DMS114 treated with DMSO at 0.1 percent for 48 hours (cell line): ENCODE results near the gene SSBP2.
"Not testable (repeated sequence)": the region's sequence is repeated elsewhere in the genome, so short reads cannot be mapped to it uniquely, and the experiment has no call there.

ENCODE experiments used
- DNase-seq: peaks from one replicate; lab custom pipeline; 2025; ENCODE audit not compliant: unreplicated experiment; lab: John Stamatoyannopoulos, UW

The SSBP2 gene

DNA sequence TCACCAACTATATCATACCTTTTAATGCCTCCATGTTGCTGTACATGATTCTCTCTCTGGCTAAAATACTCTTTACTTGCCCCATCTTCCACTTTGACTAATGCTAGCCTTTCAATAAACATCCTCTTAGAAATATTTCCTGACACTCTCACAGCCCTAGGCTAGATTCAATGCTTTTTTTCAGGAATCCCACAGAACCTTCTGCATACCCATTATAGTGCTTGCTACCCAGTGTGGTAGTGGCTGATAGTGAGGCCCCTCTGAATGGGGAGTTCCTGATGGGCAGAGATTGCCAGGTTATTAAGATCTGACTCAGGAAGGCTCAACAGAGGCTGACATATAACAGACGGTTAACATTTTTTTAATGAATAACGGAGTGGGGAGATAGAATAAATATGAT is 11.6 kb downstream of the SSBP2 start:
- DNase-seq, result no peak

DNA sequence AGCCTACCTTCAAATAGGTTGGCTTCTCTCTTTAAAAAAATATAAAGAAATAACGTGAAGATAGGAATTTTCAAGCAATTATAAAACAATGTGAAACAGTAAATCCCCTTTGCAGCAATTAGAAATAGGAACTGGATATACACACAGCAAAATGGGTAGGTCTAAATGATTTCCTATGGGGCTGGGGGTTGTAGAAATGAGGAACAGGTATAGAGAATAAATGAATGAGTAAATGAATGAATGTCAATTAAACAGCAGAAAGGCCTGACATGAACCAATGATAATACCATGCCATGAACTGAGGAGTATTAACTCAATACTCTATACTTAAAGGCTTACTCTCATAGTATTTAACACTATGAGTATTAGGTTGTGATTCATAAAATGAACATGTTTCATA is 21.6 kb downstream of the SSBP2 start:
- no peak for DNase-seq

DNA sequence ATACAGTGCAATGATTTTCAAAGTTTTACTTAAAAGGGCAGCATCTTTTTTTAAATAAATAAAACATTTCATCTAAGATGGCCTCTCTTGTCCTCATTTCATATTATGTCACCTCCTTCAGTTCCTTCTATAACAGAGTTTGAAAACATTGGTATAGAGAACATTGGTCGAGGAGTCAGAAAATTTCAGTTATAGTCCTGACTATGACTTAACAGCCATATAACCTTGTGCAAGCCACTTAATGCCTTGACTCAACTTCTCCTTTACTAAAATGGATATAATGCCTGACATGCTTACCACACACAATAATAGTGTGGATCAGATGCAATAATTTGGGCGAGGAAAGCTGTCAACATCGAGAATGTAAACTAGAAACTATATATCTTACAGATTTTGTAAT is 22.6 kb downstream of the SSBP2 start:
- DNase-seq, result no peak

DNA sequence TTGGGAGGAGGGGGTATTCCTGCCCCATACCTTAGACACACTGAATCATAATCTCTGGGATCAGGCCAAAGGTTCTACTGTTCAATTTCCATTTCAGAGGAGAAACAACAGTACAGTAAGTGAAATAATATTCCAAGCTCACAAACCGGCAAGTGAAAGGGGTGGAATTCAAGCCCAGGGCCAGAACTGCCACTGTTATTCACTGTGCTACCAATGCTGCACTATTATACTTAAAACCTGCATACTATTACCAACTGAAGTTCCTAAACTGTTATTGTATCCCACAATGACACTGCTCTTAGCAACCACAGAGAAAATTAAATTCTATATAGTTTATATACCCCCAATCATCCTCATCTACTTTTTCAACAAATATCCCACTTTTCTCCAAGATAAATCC is 24.6 kb downstream of the SSBP2 start:
- no peak for DNase-seq

DNA sequence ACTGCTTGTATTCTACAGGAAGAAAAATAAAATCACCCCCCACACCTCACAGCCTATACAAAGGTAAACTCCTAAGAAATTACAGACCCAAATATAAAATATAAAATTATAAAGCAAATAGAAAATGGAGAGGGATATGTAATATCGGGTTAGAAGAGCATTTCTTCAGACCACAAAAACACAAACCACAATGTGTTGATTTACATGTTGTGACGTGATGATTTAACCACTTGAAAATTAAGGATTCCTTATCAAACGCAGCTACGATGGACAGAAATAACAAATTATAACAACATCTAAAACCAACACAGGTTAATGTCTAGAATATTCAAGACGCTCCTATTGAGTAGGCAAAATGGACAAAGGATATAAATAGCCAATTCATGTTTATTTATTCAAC is 26.3 kb downstream of the SSBP2 start:
- DNase-seq, result no peak

DNA sequence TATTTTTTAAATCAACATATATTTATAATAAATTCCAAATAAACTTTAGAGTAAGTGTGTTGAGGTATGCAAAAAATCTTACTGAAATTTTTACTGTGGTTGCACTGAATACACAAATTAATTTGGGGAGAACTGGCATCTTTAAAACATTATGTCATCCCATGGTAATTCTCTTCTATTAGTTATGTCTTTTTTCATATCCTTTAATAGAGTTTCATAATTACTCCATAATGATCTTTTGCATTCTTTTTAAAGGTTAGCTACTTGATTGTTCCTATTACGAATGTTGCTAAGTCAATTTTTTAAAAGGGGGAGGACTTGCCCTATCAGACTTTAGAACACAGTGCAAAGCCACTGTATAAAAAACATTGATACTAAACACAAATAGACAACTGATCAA is 26.8 kb downstream of the SSBP2 start:
- no peak for DNase-seq

DNA sequence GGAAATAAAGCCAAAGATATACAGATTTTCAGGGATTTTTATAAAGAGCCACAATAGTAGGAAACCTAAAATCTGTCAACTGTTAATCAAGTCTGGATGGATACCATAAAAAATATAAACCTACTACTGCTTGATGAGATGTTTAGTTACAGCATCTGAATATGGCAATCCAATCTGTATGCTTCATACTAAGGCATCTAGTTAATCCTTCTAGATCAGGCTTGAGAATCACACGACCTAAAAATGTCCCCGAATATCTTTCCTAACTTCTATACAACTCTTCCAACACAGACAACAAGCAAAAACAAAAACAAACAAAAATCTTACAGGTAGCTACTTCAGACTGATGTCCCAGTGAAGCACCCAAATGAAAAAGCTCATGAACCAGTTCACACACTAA is 29.8 kb downstream of the SSBP2 start:
- no peak for DNase-seq

DNA sequence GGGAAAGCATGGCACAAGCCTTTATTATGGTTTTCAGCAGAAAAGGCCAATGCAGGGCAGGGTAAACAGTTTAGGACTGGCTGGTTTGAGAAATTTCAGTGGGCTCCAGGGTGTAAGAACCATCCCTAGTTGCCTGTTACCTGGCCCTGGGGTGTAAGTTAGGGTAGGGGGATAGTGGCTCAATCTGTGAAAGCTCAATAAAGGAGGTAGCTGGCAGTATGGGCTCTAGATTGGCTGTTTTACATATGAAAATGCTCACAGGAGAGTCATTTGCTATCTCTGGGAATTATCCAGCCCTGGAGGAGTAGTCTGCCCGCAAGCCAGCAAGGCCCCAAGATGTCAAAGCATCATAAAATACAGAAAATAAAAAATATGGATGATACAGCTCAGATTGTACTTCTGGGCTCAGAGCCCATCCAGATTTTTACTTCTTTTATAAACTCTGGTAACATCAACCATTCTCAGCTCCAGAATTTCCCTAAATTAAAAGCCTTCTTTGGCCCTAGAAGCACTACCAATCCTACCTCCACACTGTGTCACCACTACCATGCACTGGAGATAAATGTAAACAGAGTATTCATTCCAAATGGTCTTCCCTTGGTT is 31.1 kb downstream of the SSBP2 start:
- no peak for DNase-seq

DNA sequence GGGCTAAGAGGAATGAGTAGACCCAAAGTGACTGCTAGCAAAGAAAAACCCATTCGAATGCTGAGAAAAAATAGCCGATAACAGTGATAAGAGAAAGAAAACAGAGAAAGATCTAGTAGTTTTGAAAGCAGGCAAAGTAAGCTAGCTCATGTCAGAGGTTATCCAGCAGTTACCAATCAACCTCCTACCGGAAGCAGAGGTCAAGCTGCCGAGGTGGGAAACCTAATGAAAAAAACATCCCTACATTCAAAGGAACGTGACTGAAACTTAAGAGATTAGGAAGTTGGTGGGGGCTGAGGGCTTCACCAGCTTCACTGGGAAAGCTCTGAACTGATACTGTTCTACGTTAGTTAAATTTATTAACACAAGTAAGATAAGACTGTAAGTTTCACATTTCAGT is 32.6 kb downstream of the SSBP2 start:
- no peak for DNase-seq

DNA sequence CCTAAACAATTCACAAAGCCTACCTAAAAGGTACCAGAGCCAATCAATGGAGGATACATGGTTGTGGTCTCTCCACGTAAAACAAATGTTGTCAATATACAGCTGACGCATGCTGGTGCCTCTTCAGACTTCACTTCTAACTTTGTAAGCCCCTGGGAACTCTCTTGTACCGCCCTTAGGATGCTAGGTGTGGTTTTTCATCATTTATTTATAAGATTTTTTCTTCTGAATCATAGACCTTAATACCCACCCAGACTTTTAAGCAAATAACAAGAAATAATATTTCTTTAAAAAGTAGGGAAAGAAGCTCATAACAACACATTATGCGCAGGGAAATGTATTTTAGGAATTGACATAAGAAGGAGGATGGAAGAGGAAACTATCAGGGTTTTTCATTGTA is 33.0 kb downstream of the SSBP2 start:
- DNase-seq, result no peak

DNA sequence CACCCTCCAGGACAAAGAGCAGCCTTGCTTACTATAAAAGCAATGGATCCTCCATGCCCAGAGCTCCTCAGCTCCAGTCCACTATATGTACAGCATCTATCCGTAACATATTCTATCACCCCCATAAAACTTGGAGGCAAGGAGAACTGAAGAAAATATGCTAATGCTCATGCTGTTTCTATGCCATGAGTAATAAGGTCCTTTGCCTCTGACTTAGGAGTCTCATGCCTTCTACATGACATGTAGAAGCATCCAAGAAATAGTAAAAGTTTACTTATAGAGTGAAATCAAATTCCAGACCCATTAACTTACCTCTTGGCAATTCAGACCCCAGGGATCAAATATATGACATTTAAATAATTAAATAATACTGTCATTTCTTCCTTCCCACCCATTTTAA is 33.7 kb downstream of the SSBP2 start:
- no peak for DNase-seq

DNA sequence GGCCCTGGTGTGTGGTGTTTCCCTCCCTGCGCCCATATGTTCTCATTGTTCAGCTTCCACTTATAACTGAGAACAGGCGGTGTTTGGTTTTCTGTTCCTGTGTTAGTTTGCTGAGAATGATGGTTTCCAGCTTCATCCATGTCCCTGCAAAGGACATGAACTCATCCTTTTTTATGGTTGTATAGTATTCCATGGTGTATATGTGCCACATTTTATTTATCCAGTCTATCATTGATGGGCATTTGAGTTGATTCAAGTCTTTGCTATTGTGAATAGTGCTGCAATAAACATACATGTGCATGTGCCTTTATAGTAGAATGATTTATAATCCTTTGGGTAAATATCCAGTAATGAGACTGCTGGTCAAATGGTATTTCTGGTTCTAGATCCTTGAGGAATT is 36.8 kb downstream of the SSBP2 start:
- DNase-seq, result not testable (repeated sequence)

DNA sequence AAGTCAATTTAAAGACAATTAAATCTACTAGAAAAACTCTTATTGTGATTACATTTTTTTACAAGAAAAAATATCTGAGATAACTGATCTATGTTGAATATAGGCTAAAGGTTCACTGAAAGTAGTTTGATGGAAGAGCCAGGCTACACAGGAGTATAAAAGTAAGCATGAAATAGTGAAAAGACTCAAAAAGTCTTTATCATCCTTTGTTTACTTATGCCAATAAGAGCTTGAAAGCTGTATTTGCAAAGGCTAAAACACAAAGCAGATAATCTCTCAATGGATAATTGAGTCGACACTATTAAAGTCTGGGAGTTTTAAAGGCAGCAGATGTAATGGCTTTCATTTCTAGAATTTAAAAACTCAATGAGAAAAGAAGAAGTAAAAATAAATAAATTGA is 42.0 kb downstream of the SSBP2 start:
- no peak for DNase-seq

DNA sequence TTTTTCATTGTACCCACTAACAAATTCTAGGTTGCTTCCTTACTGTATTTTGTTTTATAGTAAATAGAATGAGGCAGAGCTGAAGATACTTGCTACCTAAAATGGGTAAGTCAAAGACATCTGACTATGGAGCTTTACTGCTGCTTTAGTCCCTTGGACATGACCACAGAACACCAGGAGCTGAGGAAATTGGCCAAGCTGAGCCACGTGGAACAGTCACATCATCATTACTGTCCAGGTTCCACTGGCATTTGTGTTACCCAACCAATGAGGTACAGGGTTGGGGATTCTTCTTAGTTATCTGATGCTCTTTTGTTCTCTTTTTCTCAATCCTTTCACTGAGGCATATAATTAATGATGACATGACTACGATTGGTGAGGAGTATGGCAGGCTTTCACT is 47.1 kb downstream of the SSBP2 start:
- no peak for DNase-seq

DNA sequence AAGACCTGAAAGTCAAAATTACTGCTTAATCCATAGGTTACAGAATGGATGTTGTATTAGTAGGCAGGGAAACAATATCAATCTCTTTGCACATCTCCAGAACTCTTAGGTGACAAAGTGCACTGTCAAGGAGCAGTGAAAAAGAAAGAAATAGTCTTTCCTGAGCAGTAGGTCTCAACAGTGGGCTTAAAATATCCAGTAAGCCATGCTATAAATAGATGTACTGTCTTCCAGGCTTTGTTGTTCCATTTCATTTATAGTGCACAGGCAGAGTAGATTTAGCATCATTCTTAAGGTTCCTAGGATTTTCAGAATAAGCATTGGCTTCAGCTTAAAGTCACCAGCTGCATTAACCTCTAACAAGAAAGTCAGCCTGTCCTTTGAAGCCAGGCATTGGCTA is 50.7 kb downstream of the SSBP2 start:
- no peak for DNase-seq

DNA sequence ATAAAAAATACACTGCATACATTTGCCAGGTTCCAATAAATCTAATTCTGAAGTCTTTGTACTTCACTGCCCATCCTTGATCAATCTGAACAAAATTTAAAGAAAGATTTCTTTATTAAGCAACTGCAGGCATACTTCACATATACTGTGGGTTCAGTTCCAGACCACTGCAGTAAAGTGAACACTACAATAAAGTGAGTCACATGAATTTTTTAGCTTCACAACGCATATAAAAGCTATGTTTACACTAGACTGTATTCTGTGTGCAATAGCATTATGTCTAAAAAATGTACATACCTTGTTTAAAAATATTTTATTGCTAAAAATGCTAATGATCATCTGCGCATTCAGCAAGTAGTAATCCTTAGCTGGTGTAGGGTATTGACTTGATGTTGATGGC is 52.1 kb downstream of the SSBP2 start:
- no peak for DNase-seq

DNA sequence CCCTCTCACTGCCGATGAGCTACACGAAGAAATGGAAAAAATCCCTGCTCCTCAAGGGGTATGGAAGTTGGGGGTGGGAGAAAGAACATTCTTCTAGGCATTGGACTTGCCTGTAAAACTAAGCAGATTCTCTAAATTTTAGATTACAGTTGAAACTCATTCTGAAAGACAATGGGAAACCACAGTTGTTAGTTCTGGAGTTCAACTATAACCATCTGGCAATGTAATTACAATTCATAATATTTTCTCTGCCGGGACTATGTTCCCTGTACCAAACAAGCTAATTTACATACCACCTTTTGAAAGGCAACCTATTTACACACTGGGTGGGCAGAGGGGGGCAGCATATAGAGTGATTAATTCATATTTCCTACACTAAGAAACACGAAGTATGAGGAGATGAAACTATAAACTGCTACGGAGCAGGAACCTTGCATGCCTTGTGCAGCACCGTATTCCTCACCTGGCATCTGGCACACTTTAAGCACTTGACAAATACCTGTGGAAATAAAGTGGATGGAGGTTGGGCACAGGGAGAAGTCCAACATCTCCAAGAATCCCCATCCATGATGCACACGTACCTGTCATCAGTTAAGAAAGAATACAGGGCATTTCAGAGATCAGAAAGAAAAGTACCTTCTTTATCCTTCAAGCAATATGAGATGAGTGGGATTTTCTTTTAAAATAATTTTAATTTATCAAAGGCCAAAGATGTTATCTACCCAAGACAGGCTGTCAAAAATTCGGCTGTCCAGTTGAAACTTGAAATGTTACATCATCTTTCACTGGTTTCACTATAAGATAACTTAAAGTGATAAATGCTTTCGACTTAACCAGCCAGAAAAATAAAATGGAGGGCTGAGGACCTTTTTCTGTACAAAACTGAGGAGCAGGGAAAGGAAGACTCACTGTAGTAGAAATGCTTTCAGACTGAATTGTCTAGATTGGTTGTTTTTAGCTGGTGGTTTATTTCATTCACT is 54.2 kb downstream of the SSBP2 start:
- DNase-seq, result no peak

DNA sequence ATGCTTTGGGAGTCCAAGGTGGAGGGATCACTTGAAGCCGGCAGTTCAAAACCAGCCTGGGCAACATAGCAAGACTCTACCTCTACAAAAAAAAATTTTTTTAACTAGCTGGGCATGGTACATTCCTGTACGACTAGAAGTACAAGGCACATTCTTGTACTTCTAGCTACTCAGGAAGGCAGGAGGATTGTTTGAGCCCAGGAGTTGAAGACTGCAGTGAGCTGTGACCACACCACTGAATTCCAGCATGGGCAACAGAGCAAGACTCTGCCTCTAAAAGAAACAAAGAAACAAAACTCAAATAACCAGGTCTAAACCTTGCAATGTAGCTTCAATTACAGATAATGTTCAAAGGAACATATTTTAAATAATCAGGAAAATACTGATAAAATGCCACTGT is 56.2 kb downstream of the SSBP2 start:
- DNase-seq, result no peak

DNA sequence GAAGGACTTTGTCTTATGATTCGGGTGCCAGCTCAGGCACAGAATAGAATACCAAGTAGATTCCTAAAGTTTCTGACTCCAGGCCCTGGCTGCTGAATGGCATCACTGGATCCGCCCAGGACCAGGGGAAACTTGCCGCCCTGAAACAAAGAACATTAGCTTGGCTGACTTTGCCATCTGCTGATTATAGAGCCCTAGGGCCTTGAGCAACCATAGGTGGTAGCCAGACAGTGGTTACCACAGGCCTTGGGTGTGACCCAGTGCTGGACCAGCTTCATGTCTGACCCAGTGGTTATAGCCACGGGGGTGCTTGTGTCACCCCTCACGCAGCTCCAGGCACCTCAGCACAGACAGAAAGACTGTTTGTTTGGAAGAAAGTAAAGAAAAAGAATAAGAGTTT is 62.7 kb downstream of the SSBP2 start:
- no peak for DNase-seq

DNA sequence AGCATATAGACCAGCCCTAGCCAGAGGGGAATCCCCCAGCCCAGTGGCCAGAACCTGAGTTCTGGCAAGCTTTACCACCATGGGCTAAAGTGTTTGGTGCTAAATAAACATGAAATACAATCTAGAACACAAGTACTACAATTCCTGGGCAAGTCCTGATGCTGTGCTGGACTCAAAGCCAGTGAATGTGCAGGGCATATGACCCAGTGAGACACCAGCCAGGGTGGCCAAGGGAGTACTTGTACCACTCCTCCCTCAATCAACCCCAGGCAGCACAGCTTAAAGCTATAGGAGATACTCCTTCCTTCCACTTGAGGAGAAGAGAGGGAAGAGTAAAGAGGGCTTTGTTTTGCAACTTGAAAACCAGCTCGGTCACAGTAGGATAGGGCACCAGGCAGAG is 63.6 kb downstream of the SSBP2 start:
- no peak for DNase-seq

DNA sequence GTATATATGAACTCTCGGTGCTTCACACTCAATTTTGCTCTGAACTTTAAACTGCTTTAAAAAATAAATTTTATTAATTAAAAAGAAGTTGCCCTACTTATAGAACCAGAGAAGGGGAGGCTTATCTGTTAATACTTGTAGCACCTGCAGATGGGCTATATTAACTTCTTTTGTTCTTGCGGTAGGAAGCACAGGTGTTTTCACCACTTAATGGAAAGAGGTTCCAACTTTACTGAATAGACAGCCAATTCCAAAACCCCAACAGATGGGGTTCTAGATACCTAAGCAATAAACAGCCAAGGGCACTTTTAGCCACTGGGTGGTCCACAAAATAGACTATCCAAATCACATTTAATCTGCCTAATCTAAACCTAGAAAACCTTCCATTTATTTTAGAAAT is 65.4 kb downstream of the SSBP2 start:
- DNase-seq, result no peak

DNA sequence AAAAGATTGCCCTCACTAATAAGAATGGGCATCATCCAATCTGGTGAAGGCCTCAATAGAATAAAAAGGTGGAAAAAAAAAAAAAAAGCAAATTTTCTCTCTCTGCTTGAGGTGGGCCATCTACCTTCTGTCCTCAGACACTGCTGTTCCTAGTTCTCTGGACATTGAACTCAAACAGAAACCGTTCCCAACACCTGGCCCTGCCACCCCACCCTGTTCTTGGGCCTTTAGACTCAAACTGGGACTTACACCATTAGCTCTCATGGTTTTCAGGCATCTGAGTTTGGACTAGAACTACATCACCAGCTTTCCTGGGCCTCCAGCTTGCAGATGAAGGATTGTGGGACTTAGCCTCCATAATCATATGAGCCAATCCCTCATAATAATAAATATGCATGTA is 71.0 kb downstream of the SSBP2 start:
- no peak for DNase-seq

DNA sequence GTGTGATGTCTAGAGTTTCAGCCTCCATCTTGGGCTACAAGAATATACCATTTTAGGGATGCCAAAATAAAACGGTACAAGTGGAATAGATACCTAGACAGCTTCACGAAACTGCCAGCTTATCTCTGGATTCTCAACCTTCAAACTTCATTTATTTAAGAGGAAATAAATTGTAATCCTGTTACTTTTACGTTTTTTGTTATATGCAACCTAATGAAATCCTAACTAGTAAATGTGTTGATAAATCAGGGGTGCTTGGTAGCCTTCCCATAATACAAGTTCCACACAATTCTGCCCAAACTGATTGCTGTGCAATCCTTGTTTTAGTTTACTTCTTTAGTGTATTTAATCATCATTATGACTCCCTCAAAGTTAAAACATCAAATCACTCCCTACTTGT is 75.5 kb downstream of the SSBP2 start:
- DNase-seq, result no peak
